HG03521 (cell line): ENCODE data around the gene DEPP1.

Source experiments
- ATAC-seq: cut with Tn5 transposase; IDR thresholded peaks from one replicate; pipeline ENCODE4 v1.9.1; 2021; ENCODE audit warnings: mild to moderate bottlenecking, moderate library complexity; ENCODE audit not compliant: unreplicated experiment

DEPP1 gene

GRCh38 chr10:44955413-44956070, 23.1 kb downstream of the DEPP1 start:
- no peak for ATAC-seq

GRCh38 chr10:44954962-44955361, 23.6 kb downstream of the DEPP1 start:
- no peak for ATAC-seq

GRCh38 chr10:44954042-44954441, 24.6 kb downstream of the DEPP1 start:
- ATAC-seq: no peak

DNA sequence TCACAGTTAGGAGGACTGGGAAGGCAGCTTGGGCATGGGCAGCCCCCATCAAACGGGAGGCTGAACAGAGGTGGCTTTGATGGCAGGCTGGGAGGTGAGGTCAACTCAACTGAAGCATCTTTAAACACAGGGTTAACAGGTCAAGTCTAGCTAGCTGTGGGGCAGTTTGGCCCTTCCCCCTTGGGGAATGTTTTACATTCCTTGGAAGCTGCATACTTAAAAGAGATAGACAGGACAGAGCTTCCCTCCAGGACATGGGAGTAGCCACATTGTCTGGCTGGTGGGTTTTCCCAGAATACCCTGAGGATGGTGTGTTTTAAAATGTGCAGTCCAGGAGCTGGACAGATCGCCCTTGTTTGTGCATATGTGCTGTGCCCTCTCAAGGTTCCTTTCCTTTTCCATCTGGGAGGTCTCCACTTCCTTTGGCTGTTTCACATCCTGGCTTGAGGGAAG, 25.8 kb downstream of the DEPP1 start:
- ATAC-seq: no peak

GRCh38 chr10:44951576-44952226, 26.9 kb downstream of the DEPP1 start:
- no peak for ATAC-seq

GRCh38 chr10:44950326-44951225, 28.0 kb downstream of the DEPP1 start:
- no peak for ATAC-seq

GRCh38 chr10:44949915-44950314, 28.7 kb downstream of the DEPP1 start:
- ATAC-seq: no peak

DNA sequence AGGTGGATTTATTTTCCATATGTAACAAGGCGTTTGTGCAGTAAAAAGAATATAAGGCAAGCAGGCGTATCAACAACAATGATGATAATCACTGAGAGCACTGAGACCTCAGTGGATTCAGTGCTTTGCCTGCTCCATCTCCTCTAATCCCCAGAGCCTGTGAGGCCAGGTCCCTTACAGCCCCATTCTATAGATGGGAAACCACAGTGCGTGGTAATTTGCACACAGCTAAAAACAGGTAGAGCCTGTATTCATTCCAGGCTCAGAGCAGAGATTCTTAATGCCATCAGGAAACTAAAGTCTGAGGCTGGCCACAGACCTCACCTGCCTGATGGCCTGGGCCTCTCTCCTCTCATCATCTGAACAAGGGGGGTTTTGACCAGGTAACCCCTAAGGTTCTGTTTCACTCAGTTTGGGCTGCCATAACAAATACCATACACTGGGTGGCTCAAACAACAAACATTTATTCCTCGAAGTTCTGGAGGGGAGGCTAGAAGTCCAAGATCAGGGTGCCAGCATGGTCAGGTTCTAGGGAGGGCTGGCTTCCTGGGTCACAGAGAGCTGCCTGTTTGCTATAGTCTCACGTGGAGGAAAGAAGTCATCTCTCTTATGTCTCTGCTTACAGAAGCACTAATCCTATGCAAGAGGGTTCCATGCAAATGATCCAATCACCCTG, 29.3 kb downstream of the DEPP1 start:
- no peak for ATAC-seq

DNA sequence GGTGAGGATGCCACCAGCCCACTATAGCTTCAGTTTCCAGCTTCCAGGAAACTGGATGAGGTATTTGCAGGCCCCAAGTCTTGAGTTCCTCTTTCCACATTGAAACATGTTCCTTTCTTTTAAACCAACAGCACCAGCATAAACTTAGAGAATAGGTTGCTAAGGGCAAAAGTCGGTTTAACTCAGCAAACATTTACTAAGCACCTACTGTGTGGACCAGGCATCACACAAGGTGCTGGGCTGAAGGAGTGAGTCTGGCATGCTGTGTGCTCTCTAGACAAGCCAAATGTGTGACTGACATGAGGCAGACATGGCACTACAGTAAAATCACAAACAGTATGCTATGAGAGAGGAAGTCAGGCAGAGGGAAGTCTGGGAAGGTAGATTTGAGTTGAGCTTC, 30.0 kb downstream of the DEPP1 start:
- ATAC-seq: no peak

DNA sequence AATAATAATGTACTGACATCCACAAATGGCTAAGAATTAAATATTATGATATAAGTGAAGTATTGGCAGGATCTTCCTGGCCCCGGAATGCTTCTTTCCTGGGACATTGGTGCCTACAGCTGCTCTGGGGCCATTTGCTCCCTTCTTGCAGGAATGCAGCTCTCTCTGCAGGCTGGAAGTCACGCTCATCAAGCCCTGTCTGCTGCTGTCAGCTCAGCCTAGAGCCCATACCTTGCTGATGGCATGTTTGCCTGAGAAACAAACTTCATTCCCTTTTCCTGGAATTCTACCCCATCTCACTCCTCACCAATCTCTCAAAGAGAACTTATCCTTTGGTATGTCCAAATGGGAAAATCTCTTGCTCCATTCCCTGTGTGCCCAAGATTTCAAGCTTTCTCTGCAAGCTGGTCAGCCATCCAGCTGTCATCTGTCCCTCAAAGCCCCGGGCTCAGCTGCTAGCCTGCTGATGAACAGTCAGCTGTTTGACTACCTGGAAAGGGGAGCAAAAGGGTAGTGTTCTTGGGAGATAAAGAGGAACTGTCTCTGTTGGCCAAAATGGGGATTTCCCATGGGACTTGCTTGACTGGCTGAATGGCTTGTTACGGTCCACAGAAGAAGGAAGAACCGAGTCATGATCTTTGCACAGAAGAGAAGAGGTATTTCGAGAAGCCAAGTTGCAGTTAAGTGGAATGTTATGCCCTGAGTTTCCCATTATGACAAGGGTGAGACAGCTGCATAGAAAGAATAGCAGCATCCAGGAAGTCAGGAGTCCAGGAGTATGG, 31.0 kb downstream of the DEPP1 start:
- no peak for ATAC-seq

- ATAC-seq: peak; percentile 39
These were observed 32.4 kb downstream of the DEPP1 start for GRCh38 chr10:44946205-44946604.

DNA sequence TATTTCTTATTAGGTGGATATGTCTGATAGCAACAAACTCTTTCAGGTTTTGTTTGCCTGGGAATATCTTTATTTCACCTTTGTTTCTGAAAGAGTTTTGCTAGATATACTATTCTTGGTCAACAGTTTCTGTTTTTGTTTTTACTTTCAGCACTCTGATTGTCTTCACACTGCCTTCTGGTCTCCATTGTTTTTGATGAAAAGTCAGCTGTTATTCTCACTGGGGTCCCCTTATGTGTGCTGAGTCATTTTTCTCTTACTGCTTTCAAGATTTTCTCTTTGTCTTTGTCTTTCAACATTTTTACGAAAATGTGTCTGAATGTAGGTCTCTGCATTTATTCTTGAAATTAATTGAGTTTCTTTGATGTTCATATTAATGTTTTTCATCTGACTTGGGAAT, 34.3 kb downstream of the DEPP1 start:
- no peak for ATAC-seq

GRCh38 chr10:44939691-44940401, 38.8 kb downstream of the DEPP1 start:
- no peak for ATAC-seq

DNA sequence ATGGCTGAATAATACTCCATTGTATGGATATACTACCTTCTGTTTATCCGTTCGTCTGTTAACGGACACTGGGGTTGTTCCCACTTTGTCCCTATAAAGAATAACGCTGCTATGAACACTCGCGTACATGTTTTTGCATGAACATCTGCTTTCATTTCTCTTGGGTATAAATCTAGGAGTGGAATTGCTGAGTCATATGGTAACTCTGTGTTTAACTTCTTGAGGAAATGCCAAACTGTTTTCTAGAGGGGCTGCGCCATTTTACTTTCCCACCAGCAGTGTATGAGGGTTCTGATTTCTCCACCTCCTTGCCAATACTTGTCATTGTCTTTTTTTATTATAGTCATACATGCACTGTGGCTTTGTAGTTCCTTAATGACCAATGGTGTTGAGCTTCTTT, 39.7 kb downstream of the DEPP1 start:
- no peak for ATAC-seq

GRCh38 chr10:44937196-44938005, 41.2 kb downstream of the DEPP1 start:
- no peak for ATAC-seq

DNA sequence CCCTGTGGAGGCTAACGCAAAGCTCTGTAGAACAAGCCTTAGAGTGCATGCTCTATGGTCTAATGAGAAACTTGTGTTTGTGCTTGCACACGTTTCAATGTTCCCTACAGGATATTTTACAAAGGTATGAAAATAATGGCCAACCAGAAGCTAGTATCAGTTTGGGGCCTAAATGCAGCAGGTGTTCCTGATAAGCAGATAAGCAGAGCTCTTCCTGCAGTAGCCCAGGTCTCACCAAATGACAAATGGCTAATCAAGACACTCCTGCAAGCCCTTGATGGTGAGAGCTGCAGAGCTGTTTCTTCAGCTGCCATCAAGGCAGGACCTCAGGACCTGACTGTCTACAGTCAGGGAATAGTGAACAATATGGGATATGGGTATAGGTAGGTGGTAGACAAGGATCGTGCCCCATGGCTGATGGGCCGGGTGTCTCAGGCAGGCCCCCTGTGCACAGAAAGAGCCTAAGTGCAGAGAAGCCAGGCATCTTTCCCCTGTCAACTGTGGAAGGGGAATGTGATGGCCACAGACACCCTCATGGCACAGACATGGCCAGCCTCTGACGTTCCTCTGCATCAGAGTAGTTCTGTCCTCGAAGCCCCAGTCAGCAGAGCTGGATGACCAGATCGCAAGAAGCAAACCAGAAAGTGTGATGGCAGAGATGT, 42.2 kb downstream of the DEPP1 start:
- ATAC-seq: no peak

- no peak for ATAC-seq
These were observed 42.7 kb downstream of the DEPP1 start for GRCh38 chr10:44935966-44936295.

DNA sequence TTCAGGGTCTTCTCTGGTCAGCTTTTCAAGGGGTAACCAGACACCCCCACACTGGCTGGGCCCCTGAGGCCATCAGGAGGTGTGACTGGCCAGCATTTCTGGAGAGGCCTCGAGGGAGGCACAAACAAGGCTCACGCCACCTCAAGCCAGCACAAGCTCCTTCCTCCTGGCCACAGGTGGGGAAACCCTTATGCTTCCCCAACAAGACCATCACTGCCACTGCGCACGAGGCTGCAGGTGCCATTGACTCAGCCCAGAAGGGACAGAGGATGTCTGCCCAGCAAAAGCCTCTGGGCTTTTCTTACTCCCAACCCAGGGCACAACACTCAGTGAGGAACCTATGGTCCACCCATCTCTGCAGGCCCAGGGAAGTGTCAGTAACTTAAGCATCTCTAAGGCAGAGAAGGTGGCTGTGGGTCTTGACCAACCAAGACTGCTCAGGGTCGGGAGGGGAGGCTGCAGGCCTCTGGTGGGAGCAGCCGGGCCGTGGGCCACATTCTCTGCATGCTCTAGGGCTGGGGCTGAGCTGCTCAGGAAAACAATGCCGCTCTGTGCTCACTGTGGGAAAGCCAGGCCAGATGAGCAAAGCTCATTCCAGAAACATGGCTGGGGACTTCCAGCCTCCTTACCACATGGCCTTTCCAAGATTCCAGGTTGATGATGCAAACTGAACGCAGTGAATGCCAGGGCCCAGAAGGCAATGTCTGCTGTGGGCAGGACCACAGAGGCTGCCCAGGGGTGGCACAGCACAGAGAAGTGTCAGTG, 43.2 kb downstream of the DEPP1 start:
- no peak for ATAC-seq
